LNCaP clone FGC (cell line): ENCODE data around the gene RFK.
"Not testable (repeated sequence)": the region's sequence is repeated elsewhere in the genome, so short reads cannot be mapped to it uniquely, and the experiment has no call there.

Source experiments
- DNase-seq: peaks from one replicate; pipeline ENCODE4 v3.0.0-alpha.2; 2011; ENCODE audit warnings: low read depth
- H3K4me3 ChIP-seq: 2 replicates; pipeline ENCODE4 v1.5.1; 2011; ENCODE audit warnings: mild to moderate bottlenecking, low read depth, low read length, control low read depth
- CTCF ChIP-seq: IDR thresholded peaks from 2 replicates; pipeline ENCODE4 v1.5.1; 2012; ENCODE audit warnings: mild to moderate bottlenecking; ENCODE audit not compliant: control insufficient read depth, insufficient read depth; ENCODE audit errors: extremely low read depth

The RFK gene

GRCh38 chr9:76372336-76372735 is 21.9 kb downstream of the RFK start:
- DNase-seq: no peak
- no peak overlapping the region for H3K4me3 ChIP-seq
- no peak for TF ChIP-seq CTCF

GRCh38 chr9:76371901-76372300 is 22.3 kb downstream of the RFK start:
- no peak for TF ChIP-seq CTCF
- H3K4me3 ChIP-seq: no peak overlapping the region
- no peak for DNase-seq

GRCh38 chr9:76370396-76371023 is 23.7 kb downstream of the RFK start:
- H3K4me3 ChIP-seq: no peak overlapping the region
- TF ChIP-seq CTCF: no peak
- no peak for DNase-seq

- DNase-seq: no peak
- no peak for TF ChIP-seq CTCF
- H3K4me3 ChIP-seq: no peak overlapping the region
Measured at GRCh38 chr9:76369583-76369982, 24.6 kb downstream of the RFK start.

GRCh38 chr9:76366275-76366674 is 28.0 kb downstream of the RFK start:
- TF ChIP-seq CTCF: no peak

GRCh38 chr9:76365028-76365427 is 29.2 kb downstream of the RFK start:
- no peak for TF ChIP-seq CTCF
- no peak overlapping the region for H3K4me3 ChIP-seq
- no peak for DNase-seq

More at GRCh38 chr9:76366275-76366674, 28.0 kb downstream of the RFK start:
- no peak for DNase-seq
- H3K4me3 ChIP-seq: no peak overlapping the region

- no peak for DNase-seq
- TF ChIP-seq CTCF: no peak
- no peak overlapping the region for H3K4me3 ChIP-seq
Measured at GRCh38 chr9:76363032-76363395, 31.2 kb downstream of the RFK start.

- not testable (repeated sequence) for H3K4me3 ChIP-seq, DNase-seq
Measured at GRCh38 chr9:76362332-76363031, 31.7 kb downstream of the RFK start.
